DND-41 (cell line): Measurements from ENCODE around the gene TMEM63C.

ENCODE experiments used
- ATAC-seq: fragments of 200-7000 bp; cut with Tn5 transposase; 3 replicates; pipeline ENCODE4 v1.9.1; 2021; ENCODE audit warnings: low read depth; ENCODE audit not compliant: insufficient read depth
- DNase-seq: peaks from one replicate; pipeline ENCODE4 v3.0.0-alpha.2; 2020
- H2AFZ ChIP-seq: 2 replicates; pipeline ENCODE4 v1.6.0; 2012; ENCODE audit warnings: low read depth, low read length
- H3K27ac ChIP-seq: 2 replicates; pipeline ENCODE4 v1.5.1; 2012; ENCODE audit warnings: low read length, inconsistent platforms
- H3K27me3 ChIP-seq: fragments of 200-600 bp; sonication (generic); 2 replicates; pipeline ENCODE4 v1.6.0; 2012; ENCODE audit warnings: low read length, mild to moderate bottlenecking, inconsistent platforms; ENCODE audit not compliant: insufficient read depth, poor library complexity
- H3K36me3 ChIP-seq: 2 replicates; pipeline ENCODE4 v1.5.1; 2012; ENCODE audit warnings: low read length, inconsistent platforms; ENCODE audit not compliant: insufficient read depth
- H3K4me1 ChIP-seq: 2 replicates; pipeline ENCODE4 v1.5.1; 2012; ENCODE audit warnings: mild to moderate bottlenecking, low read length; ENCODE audit not compliant: insufficient read depth
- H3K4me2 ChIP-seq: 2 replicates; pipeline ENCODE4 v1.6.0; 2012; ENCODE audit warnings: mild to moderate bottlenecking, moderate library complexity, low read length, inconsistent platforms; ENCODE audit not compliant: insufficient read depth
- H3K4me3 ChIP-seq, 2 experiments: fragments of 200-600 bp in 1 of 2; shearing (Covaris generic) in 1 of 2; 2 replicates each; pipeline ENCODE4 v1.5.1; 2012 to 2016; ENCODE audit warnings: inconsistent platforms in 2 of 2, low read length in 2 of 2, mild to moderate bottlenecking in 2 of 2, low read depth in 1 of 2, moderate library complexity in 1 of 2
- H3K79me2 ChIP-seq: 2 replicates; pipeline ENCODE4 v1.6.0; 2012; ENCODE audit warnings: low read length, inconsistent platforms; ENCODE audit not compliant: insufficient read depth
- H3K9ac ChIP-seq: 2 replicates; pipeline ENCODE4 v1.6.0; 2012; ENCODE audit warnings: low read depth, mild to moderate bottlenecking, inconsistent platforms, low read length, moderate library complexity
- H3K9me3 ChIP-seq: 2 replicates; pipeline ENCODE4 v1.5.1; 2012; ENCODE audit warnings: low read length, moderate library complexity, mild to moderate bottlenecking, inconsistent platforms; ENCODE audit not compliant: insufficient read depth, severe bottlenecking
- H4K20me1 ChIP-seq: 2 replicates; pipeline ENCODE4 v1.6.0; 2012; ENCODE audit warnings: low read length; ENCODE audit not compliant: insufficient read depth
- EZH2 ChIP-seq: IDR thresholded peaks from 3 replicates; pipeline ENCODE4 v1.6.1; 2012; ENCODE audit warnings: borderline replicate concordance, low read depth, mild to moderate bottlenecking, moderate library complexity, low read length, inconsistent platforms; ENCODE audit not compliant: severe bottlenecking
- TF ChIP-seq, protein P1 (sequence below): IDR thresholded peaks from 2 replicates; pipeline ENCODE4 v1.5.1; 2012; ENCODE audit warnings: borderline replicate concordance, low read length, moderate library complexity, mild to moderate bottlenecking; ENCODE audit not compliant: poor library complexity, severe bottlenecking; ENCODE audit errors: extremely low read depth

Gene TMEM63C

DNA sequence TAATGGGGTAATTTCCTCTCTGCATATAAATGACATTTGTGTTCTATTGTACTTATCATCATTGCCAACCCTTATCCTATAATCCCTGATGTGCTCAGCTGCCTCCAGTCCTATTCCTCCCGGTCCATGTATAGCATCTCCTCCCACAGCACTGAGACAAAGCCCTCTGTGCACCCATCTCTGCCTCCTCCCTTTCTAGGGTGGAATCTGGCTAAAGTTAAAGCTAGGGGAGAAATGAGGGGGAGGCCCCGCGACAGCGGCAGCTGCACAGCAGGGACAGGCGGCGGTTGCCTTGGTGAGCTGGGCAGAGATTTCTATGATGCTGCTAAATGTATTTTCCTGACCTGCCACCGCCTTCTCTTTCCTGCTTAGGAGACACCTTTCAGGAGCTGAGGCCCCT lies 27.2 kb upstream of the TMEM63C start:
- Histone ChIP-seq H3K4me3 (no peak overlapping the region), H3K4me2 (no peak overlapping the region), H3K27me3 (peaks cover 5% of the 10 kb centered on the region), H3K79me2 (no peaks in the 10 kb centered on the region), H3K4me1 (no peaks in the 10 kb centered on the region), H3K9ac (no peak overlapping the region), H4K20me1 (no peaks in the 10 kb centered on the region), H3K36me3 (no peaks in the 10 kb centered on the region), H3K9me3 (no peaks in the 10 kb centered on the region), H2AFZ (no peak overlapping the region), H3K27ac (no peak overlapping the region)
- ATAC-seq (no peak), DNase-seq (no peak)
- TF ChIP-seq, protein P1, sequence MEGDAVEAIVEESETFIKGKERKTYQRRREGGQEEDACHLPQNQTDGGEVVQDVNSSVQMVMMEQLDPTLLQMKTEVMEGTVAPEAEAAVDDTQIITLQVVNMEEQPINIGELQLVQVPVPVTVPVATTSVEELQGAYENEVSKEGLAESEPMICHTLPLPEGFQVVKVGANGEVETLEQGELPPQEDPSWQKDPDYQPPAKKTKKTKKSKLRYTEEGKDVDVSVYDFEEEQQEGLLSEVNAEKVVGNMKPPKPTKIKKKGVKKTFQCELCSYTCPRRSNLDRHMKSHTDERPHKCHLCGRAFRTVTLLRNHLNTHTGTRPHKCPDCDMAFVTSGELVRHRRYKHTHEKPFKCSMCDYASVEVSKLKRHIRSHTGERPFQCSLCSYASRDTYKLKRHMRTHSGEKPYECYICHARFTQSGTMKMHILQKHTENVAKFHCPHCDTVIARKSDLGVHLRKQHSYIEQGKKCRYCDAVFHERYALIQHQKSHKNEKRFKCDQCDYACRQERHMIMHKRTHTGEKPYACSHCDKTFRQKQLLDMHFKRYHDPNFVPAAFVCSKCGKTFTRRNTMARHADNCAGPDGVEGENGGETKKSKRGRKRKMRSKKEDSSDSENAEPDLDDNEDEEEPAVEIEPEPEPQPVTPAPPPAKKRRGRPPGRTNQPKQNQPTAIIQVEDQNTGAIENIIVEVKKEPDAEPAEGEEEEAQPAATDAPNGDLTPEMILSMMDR, result no peak
- no peak for TF ChIP-seq EZH2

DNA sequence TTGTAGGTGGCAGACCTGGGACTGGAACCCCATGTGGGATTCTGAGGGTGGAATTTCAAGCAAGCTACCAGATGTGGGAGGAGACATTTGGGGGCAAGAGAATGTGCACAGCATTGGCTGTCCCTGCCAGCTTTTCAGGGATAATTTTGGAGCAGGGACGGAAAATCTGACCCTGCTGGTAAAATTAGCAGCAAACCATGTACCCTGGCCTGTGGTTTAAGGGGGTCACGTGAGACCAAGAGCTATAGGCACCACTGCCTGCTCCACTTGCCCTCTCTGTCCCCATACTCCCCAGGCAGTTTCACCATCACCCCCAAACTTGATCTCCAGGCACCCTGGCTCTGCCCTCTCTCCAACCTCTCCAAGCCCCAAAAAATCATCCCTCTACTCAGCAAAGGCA lies 26.5 kb upstream of the TMEM63C start:
- Histone ChIP-seq H3K9me3 (no peaks in the 10 kb centered on the region), H3K36me3 (no peaks in the 10 kb centered on the region)
- no peak for ATAC-seq

DNA sequence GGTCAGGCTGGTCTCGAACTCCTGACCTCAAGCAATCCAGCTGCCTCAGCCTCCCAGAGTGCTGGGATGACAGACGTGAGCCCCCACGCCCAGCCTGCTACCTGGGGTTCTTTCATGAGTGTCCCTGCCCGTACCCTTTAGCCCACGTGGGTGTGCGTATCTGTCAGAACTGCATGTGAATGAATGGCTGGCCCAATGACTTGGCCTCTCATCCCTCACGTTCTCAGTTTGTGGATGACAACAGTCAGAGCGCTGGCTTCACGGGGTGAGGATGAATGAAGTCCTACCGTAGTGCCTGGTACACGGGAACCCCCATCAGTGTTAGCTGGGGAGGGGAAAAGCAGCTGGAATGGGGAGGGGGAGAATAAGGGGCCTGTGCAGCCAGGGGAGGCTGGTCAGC lies 23.9 kb upstream of the TMEM63C start:
- no peak for TF ChIP-seq EZH2
- TF ChIP-seq, protein P1, result no peak
- Histone ChIP-seq H3K36me3 (no peaks in the 10 kb centered on the region), H3K79me2 (no peaks in the 10 kb centered on the region), H2AFZ (no peak overlapping the region), H3K27ac (no peak overlapping the region), H3K9me3 (no peaks in the 10 kb centered on the region), H3K4me1 (no peaks in the 10 kb centered on the region), H3K4me3 (no peak overlapping the region), H3K27me3 (peaks cover 8% of the 10 kb centered on the region), H3K9ac (no peak overlapping the region), H4K20me1 (no peaks in the 10 kb centered on the region), H3K4me2 (no peak overlapping the region)
- ATAC-seq (no peak), DNase-seq (no peak)

More for the DNA sequence above, 26.5 kb upstream of the TMEM63C start:
- no peaks in the 10 kb centered on the region for H3K4me1 ChIP-seq
- no peak for DNase-seq
- no peaks in the 10 kb centered on the region for H3K79me2 ChIP-seq
- no peaks in the 10 kb centered on the region for H4K20me1 ChIP-seq
- H3K27ac ChIP-seq, result no peak overlapping the region
- H3K4me3 ChIP-seq, result no peak overlapping the region
- H2AFZ ChIP-seq, result no peak overlapping the region
- no peak overlapping the region for H3K9ac ChIP-seq
- H3K4me2 ChIP-seq, result no peak overlapping the region
- peaks cover 5% of the 10 kb centered on the region for H3K27me3 ChIP-seq
- no peak for TF ChIP-seq EZH2
- TF ChIP-seq, protein P1, result no peak
